Right lobe of liver (tissue), 4 donors: ENCODE data around the gene TNIK.

Experiments
- CTCF ChIP-seq, 4 donors: fragments of 200-600 bp in 3 of 4; fragments of 450-650 bp in 1 of 4; IDR thresholded peaks; one replicate each; pipeline versions ENCODE4 v1.5.1 to v1.8.0; 2016 to 2022; ENCODE audit warnings: antibody characterized with exemption in 4 of 4, mild to moderate bottlenecking in 2 of 4
- POLR2A ChIP-seq: fragments of 450-650 bp; IDR thresholded peaks from one replicate; pipeline ENCODE4 v1.6.1; 2017; ENCODE audit warnings: antibody characterized with exemption, mild to moderate bottlenecking
- donor health status: DM: no; HTN: no; CAD: no.
- donor health status: DM: no; HTN: no; CAD: no.
- donor health status: DM: no; HTN: yes; CAD: no.

- no peak for TF ChIP-seq CTCF (IDR thresholded peaks at IDR 0.05)
- TF ChIP-seq POLR2A: no peak
These were observed 415.1 kb downstream of the TNIK start for GRCh38 chr3:171044835-171045793.
